Testis (tissue), 2 donors: Measurements from ENCODE around the gene CGB1.

ENCODE experiments used
- POLR2A ChIP-seq: fragments of 450-650 bp; IDR thresholded peaks from one replicate; pipeline ENCODE4 v1.6.1; 2017; ENCODE audit warnings: antibody characterized with exemption, mild to moderate bottlenecking, moderate library complexity
- TF ChIP-seq, protein P1 (sequence below), 3 experiments: fragments of 450-650 bp in 2 of 3; fragments of 200-600 bp in 1 of 3; sonication (generic) in 1 of 3; IDR thresholded peaks; one replicate each; pipeline ENCODE4 v1.5.1; 2016 to 2019; ENCODE audit warnings: antibody characterized with exemption in 3 of 3, mild to moderate bottlenecking in 2 of 3, moderate library complexity in 1 of 3

DNA sequence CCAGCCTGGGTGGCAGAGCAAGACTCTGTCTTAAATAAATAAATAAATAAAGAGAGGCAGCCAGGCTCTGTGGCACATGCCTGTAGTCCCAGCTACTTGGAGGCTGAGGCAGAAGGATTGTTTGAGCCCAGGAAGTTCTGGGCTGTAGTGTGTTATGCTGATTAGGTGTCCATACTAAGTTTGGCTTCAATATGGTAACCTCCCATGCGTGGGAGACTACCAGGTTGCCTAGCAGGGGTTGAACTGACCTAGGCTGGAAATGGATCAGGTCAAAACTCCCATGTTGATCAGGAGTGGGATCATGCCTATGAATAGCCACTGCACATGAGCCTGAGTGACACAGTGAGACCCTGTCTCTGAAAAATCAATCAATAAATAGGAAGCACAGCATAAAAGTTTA lies 44.6 kb upstream of the CGB1 start:
- no peak for TF ChIP-seq POLR2A
- TF ChIP-seq, protein P1, sequence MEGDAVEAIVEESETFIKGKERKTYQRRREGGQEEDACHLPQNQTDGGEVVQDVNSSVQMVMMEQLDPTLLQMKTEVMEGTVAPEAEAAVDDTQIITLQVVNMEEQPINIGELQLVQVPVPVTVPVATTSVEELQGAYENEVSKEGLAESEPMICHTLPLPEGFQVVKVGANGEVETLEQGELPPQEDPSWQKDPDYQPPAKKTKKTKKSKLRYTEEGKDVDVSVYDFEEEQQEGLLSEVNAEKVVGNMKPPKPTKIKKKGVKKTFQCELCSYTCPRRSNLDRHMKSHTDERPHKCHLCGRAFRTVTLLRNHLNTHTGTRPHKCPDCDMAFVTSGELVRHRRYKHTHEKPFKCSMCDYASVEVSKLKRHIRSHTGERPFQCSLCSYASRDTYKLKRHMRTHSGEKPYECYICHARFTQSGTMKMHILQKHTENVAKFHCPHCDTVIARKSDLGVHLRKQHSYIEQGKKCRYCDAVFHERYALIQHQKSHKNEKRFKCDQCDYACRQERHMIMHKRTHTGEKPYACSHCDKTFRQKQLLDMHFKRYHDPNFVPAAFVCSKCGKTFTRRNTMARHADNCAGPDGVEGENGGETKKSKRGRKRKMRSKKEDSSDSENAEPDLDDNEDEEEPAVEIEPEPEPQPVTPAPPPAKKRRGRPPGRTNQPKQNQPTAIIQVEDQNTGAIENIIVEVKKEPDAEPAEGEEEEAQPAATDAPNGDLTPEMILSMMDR (IDR thresholded peaks at IDR 0.05), result no peak
